GM21529 (cell line): ENCODE measurements around the gene APBB2.

Experiments used
- ATAC-seq: cut with Tn5 transposase; IDR thresholded peaks from one replicate; pipeline ENCODE4 v1.9.1; 2021; ENCODE audit not compliant: unreplicated experiment

The APBB2 gene

DNA sequence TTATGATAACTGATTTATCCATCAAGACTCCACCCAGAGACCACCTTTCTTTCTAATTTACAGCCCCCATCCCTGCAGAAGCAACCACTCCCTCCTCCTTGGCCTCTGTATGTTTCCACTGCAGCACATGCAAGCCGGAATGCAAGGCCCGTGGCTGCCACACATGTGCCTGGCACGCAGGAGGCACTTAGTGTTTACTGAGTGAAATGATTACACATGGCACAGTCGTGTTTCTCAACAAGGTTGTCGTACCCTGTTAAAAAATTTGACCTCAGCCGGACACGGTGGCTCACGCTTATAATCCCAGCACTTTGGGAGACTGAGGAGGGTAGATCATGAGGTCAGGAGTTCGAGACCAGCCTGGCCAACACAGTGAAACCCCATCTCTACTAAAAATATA lies 104.3 kb downstream of the APBB2 start:
- no peak for ATAC-seq

DNA sequence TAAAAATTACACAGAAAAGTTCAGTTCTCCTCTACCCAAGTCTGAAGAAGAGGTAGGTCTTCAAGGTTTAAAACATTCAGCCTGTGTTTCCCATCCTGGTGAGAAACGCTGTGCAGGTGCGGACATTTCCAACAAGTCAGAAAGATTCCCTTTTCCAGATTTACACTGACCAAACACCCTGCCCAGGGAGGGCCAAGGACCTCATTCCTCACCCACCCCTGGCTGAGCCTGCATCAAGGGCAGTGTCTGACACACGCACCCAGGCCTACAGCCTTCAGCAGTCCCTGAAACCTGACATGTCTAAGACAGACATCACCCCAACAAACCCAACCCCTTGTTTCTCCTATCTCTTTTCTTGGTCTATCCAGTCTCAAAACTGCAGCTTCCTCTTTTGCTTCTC lies 105.9 kb downstream of the APBB2 start:
- ATAC-seq: no peak

DNA sequence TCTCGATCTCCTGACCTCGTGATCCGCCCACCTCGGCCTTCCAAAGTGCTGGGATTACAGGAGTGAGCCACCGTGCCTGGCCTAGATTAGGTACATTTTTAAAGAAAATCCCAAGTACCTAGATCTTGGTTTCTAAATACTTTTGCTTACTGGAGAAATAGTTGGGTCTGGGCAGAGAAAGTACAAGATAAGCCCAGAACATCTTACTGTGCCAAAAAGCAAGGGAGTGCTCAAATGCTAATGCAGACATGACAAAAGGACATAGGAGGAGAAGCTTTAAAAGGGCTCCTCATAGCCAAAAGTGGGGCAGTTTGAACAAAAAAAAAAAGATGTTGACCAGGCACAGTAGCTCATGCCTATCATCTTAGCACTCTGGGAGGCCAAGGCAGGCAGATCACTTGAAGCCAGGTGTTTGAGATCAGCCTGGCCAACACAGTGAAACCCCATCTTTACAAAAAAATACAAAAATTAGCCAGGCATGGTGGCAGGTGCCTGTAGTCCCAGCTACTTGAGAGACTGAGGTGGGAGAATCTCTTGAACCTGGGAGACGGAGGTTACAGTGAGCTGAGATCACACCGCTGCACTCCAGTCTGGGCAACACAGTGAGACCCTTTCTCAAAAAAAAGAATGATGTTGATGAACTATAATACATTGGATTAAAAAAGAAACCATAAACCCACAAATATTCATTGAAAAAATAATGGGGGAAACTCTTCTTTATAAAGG lies 107.5 kb downstream of the APBB2 start:
- no peak for ATAC-seq

DNA sequence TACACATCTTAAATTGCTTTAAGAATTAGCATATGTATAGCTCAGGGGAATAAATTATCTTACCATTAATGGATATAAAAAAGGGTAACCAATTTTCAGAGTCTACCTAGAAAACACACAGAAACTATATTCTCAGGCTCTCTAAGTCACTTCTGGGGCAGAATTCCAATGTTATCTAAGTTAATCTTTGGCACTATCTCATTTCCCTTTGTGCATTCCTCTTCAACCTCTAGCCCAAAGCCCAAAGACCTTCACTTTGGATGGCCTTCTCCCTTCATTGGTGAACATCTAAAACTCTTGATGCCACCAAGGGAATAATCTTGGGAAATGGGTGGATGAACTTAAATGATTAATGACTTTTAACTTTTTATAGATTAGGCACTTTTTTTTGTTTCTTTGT lies 108.3 kb downstream of the APBB2 start:
- no peak for ATAC-seq

DNA sequence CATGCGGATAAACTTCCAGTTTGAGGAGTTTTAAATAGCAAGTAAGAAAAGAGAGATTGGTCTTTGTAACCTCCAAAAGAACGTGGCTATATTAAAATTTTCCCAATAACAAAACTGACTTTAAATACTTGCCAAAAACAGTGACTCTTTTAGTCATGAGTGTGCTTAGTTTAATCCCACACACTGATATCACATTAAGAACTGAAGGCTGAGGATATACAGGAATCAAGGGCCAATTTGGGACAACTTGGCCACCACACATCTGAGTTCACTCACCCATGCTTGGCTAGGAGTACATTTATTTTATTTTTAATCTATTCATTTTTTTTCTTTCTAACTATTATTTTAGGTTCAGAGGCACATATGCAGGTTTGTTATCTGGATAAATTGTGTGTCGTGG lies 110.2 kb downstream of the APBB2 start:
- no peak for ATAC-seq

DNA sequence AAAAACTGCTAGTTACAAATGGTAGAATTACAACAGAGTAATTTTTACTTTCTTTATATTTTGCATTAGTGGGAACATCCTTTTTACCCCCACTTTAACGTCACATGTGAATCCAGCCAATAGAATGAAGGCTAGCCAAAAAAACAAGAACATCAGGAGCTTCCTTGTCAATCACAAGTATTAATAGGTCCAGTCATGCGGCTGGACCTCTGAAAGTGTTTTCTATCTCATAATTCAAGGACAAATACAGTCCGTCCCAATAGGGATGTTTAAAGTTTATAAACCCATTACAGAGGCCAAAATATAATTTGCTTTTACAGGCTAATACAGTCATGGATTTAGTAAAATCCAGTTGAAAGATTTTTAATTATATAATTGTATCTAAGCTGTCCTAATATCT lies 110.7 kb downstream of the APBB2 start:
- ATAC-seq: no peak

DNA sequence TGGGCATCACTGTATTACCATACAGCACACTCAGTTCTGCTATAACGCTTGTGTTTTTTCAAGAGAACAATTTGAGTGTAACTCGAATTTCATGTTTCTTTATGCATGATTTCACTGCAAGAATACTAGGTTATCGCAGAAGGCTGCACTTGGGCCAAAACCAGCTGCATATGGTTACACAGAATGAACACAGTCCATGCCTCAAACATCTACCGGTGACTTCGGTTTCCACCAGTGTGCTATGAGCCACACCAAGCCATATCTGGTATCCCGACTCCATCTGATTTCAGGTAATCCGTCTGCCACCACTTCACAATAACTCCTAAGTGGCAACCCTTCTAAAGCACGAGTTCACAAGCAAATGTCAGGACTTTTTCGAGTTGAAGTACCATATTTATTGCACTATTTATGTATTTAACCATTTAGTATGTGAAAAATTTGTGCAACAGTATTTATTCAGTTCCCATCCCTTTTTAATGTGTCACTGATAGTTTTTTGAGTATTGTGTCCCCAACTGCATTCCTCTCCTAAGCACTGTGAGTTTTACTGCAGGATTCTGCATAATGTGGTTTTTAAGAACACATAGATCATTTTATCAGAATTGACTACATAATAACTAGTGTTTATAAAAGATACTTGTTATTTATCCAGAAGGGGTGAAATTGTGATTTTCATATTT lies 111.8 kb downstream of the APBB2 start:
- ATAC-seq: no peak

DNA sequence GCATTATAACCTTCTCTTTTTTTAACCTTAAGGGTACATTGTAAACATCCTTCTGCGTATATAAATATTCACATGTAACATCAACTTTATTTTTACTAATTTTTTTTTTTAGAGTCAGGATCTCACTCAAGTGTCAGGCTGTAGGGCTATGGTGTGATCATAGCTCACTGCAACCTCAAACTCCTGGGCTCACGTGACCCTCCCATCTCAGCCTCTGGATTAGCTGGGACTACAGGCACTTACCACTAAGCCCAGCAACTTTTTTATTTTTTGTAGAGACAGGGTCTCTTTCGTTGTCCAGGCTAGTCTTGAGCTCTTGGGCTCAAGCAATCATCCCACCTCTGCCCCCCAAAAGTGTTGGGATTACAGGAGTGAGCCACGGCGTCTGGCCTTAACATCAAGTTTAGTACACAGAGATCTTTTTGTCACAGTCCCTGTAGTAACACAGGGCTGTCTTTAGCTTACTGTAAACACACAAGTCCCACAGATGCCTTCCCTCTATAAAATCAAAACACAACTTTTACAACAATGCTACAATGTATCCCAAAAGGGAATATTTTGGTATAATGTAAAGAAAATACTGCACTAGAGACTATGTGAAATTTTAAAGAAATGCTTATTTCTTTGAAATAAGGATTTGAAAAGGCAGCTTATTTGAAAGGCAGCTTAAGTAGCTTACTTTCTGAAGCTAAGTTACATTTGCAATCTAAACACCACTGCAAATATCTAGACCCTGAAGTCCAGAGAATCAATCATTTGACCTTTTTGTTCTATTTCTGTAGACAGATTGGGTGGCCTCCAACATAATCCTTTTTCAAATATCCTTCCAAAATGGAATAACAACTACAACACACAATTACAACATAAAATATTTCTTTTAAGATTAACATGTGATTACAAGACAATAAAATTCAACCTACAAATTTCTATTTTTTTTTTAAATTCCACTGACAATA lies 116.0 kb downstream of the APBB2 start:
- ATAC-seq: no peak

DNA sequence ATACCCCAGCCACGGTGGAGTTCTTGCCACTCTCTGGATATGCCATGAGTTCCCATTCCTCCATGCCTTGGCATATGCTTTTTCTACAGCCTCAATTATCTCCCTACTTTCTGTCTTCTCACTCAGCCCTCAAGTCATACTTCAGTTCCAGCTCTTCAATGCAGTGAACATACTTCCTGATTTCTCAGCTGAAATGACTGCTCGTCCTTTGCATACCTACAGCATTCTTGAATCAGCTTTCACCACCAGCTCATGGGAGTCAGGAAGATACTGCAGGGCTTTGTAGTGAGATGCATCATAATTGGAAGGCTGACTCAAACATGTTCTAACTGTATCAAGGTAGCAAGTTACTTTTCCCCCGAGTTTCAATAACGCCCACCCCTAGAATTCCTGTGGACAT lies 118.4 kb downstream of the APBB2 start:
- ATAC-seq: no peak

DNA sequence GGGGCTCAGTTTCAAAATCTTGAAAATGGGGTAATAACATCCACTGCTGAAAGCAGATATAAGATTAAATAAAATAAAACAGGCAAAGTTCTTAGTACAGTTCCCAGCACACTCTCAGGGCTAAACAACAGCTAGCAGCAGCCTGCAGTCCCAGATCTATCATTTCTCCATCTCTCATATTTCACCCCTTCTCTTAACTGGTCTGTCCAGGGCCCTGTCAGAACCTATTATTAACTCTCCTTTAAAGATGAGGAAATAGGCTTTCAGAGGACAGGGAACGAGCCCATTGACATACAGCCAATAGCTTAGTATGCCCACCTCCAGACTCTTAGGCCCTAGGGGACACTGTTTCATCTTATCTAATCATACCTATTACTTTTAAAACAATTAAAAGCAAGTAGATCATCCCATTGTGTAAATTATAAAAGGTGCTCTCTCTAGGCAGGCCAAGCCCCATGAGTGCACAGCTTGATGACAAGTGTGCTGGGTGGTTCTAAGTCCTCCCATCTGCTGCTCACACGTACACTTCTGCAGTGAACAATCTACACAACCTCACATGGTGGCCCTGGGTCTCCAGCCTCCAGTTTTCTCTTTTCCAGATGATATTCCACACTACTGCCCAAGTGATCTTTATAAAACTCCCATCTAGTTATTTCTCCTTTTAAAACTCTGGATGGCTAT lies 119.0 kb downstream of the APBB2 start:
- ATAC-seq: no peak

DNA sequence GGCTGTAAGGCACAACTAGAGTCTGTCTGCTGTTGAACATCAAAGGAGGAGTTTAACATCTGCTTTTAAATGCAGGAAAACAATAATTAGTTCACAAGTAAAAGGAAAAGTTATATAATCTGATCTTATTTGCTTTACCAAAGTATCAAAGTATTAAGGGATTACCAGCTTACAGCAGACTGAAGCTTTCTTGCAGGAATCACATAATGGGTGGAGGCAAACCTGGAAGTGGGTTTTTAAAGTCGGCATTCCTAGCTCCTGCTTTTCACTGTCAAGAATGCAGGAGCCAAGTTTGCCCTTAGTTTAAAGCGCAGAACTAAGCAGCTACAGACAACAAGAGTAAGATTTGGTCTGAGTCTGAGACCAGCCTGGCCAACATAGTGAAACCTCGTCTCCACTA lies 122.2 kb downstream of the APBB2 start:
- ATAC-seq: no peak

DNA sequence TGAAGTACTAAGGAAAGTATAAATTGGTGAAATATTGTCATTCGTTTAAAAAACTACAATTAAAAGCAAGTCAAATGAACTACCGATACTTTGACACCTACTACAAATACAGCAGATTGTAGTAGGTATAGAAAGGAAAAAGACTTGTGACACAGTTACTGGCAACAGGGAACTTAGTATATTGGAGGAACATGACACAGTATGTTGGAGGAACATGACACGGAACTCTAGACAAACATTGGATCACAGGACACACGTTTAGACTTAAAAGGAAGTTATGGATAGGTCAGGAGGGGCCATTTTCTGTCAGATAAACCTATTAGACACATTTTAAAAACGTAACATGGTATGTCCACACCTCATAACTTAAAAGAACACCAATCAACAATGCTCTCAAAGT lies 132.5 kb downstream of the APBB2 start:
- ATAC-seq: no peak

DNA sequence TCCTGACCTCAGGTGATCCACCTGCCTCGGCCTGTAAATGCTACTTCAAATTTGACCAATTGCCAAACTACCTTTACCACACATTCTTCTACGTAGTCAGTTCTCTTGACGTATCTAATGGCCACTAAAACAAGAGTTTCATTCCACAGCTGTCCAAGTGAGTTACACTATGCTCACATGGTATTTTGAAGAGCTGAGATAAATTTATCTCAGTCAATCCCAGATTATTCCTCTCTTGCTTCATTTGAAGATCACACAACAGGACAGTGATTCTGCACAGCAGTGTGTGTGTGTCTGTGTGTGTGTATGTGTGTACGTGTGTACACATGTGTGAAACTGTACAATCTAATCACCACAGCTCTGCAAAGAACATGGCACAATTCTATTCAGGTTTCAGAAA lies 133.4 kb downstream of the APBB2 start:
- no peak for ATAC-seq

DNA sequence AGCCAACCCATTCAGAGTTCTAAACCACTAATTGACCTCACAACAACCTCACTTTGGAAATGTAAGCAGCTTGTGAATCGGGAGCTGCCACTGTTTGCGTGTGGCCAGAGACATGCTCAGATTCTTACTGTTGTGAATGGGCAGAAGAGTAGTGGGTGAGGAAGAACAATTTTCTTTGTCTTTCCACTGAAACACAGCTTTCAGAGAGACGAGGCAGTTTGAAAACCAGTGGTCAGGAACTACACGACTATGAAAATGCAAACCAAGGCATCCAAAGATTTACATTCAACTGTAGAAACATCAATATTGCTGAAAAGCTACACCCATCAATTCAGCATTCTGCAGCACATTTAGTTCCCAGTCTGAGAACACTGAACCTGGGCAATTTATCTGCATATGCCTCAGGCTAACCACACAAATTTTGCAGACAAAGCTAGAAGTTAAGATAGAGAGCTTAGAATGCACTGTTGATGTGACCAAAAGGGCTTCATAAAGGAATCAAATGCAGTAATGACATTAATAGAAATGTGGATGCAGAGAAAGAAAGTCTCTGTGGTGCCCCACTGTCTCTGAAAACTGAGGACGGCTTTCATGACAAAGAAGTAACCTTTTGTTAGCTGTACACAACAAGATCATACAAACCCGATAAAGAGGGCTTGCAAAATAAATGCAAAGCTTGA lies 134.3 kb downstream of the APBB2 start:
- ATAC-seq: no peak

DNA sequence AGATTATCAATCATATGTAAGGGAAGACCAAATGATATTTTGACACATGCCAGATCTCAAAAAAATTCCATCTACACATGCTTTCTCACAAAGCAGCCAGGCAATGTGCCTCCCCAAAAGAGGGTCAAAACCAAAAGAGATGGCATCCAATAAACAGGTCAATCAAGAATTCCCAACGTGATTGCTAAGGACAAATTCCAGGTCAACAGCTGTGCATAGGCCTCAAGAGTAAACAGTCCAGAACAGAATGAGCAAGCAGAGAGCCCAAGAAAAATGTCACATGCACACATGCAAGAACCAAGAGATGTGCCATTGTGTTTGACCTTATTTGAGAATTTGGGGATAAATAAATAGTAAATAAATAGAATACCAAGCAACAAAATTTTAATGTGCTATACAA lies 136.7 kb downstream of the APBB2 start:
- no peak for ATAC-seq

DNA sequence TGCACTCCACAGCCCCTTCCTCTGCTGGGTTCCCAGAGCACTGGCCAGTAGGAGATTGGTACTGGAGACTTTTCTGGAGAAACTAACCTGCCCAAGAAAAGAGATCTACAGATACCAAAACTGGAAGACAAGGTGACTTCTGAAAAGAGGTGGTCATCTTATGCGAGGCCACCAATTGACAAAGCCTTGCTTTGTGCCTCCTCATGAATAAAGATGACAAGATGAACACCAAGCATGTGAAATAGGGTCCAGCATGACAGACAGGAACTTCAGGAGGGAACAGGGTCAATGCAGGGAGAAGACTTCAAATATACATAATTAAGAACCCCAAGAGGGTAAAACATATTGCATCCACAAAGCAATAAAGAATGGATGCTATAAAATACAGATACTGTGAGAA lies 137.9 kb downstream of the APBB2 start:
- ATAC-seq: no peak

DNA sequence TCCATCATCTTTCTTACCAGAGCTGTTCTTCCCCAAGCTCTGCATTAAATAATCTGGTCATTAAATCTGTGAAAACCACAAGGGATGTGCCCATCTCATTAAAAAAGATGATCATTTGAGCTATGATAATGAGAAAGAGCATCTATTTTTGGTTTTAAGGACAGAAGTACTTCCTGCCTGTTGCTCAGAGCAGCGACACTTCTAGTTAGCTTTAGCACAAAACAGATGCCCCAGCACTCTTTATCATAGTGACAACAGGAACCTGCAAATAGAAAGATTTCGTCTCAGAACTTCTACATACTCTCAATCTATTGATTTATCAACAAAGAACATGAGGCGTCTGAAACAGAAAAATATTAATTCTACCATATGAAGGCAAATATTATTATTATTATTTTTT lies 140.1 kb downstream of the APBB2 start:
- ATAC-seq: no peak

DNA sequence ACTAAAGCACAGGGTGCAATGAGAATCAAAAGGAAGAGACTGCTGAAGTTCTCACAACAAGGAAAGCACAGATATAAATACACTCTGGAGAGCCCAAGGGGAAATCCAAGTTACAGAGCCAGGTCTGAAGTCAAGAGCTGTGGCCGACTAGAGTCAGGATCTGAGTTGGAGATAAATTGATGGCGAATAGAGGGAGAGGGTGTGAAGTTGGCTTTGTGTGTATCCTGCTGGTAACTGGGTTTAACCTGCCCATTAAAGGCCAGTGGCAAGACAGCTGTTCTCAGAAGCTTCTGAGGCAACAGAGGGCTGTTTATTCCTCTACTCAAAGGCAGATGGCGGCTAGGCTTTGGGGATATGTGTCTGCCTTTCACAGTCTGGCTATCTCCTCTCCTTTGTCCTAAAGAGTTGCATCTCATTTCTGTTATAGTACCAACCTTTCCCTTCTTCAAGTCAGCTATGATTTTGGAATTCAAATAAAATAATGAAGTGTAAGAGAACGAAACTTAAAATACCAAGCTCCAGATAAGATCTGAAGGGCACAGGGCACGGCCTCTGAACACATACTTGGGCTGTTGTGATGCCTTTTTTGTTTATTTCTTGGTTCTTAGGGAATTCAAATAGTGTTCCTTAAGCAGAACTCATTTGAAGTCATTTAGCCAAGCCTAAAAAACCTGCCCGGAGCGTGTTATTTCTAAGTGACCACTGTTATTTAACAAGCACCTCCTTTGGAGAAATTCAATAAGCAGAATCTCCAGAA lies 142.1 kb downstream of the APBB2 start:
- no peak for ATAC-seq

DNA sequence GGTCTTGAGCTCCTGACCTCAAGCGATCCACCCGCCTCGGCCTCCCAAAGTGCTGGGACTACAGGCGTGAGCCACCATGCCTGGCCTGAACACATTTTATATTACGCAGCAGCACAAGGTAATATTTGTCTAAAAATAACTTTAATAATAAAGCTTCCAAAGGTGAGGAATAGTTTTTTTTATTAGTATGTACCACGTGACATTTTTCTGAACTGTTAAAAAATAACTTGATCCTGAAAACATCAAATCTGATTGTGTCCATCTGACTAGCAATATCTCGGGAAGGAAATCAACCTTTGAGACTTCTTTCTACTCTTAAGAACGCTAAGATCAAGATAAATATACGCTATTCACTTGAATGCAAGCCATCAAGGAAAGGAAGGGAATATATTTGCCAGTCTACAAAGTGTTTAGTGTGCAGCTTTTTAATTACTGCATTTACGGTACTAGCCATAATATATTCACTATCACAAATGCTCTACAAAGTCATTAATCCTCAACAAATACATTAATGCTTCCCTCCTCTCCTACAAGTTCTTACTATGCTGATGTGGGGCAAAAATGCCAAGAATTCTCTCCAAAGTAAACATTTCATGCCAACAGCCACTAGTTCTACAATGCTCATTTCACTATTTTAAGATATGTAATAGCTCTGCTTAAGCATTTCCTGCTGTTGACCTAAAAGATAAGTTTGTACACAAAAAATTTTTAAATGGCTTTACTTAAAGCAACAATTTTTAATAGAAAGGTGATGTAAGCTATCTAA lies 143.6 kb downstream of the APBB2 start:
- no peak for ATAC-seq
